ENCODE results near the gene RAB27B.

RAB27B gene

GRCh38 chr18:54916507-54916906 lies 88.2 kb downstream of the RAB27B start:
- no peak for DNase-seq

GRCh38 chr18:54918060-54918459 lies 89.8 kb downstream of the RAB27B start:
- DNase-seq = no peak

DNA sequence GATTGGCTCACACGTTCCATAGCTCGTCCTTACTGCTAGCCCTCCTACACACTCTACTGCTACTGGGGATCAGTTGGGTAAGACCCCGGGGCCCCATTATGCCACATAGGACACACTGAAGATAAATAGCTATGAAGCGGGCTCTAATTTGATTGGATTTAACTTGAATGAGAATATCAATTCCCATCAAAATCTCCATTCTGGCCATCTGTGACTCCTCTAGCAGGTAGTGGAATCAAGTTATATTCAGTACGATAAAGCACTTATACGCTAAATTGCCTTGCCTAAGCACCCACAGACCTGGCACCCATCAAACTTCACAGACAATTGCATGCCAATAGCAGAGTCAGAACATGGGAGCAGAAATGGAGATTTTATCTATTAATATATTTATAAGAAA lies 91.1 kb downstream of the RAB27B start:
- DNase-seq = no peak

DNA sequence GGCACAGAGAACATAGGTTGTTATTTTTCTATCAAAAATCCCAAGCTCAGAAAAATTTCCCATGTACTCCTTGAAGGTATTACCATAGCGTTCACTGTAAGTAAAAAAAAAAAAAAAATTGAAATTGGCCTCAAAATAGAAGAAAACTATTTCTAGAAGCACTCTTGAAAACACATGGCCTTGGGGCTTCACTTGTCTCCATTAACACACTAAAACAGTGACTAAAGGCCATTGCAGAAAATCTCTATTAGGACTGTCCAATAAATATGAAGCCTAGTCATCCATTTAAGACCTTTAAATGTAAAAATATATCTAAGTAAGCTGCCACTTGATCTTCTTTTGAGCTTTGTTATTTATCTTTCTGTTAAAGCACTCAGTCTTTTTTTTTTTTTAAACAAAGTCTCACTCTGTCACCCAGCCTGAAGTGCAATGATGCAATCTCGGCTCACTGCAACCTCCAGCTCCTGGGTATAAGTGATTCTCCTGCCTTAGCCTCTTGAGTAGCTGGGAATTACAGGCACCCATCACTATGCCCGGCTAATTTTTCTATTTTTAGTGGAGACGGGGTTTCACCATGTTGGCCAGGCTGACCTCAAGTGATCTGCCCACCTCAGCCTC lies 95.2 kb downstream of the RAB27B start:
- DNase-seq = no peak

DNA sequence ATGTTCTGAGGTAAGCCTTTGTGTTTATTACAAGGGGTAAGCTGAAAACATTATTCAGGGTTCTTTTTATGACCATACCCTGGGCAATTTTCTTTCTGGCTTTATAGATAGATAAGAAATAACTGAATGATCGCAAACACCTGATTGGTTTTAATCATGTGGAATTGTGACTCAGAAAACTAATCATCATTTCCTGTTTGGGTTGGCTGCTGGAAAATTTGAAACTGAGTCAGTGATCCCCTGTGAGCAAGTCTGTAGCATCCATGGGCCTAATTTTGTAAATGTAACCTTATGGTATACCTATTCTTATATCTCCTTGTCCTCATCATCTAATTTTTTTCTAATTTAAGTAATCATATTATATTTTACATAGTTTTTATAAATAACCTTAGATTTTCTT lies 96.7 kb downstream of the RAB27B start:
- no peak for DNase-seq

DNA sequence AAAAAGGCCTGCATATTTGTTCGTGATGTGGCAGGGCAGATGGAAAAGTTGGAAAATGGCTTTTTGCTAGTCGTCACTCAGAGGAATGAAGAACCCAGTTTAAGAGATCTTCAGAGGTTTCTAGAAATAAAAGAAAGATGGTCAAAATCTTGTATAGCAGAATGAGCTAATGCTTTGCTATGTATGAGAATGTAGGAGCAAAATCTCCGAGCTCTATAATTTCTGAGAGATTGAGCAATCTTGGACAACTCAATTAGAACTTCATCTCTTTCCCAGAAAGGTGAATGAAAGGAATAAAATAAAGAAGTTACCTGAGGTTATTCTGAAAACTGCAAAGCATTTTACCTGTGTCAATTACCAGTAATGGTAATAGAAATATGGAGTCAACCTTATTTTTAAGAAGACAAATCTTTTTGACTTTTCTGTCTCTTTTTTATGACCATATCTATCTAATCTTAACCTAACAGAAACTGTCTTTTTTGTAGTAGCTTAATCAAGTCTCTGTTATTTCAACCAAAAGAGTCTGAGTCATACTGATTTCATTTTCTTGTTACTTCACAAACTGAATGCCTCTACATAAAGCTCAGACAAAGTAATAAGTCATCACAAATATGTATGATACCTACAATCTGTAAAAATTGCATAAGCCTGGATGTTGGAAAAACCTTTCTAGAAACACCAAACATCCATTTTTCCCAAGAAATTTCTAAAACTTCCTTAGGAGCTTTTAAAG lies 98.5 kb downstream of the RAB27B start:
- DNase-seq = no peak

GRCh38 chr18:54928236-54928635 lies 100.0 kb downstream of the RAB27B start:
- DNase-seq = no peak

GRCh38 chr18:54931152-54931551 lies 102.9 kb downstream of the RAB27B start:
- no peak for DNase-seq

DNA sequence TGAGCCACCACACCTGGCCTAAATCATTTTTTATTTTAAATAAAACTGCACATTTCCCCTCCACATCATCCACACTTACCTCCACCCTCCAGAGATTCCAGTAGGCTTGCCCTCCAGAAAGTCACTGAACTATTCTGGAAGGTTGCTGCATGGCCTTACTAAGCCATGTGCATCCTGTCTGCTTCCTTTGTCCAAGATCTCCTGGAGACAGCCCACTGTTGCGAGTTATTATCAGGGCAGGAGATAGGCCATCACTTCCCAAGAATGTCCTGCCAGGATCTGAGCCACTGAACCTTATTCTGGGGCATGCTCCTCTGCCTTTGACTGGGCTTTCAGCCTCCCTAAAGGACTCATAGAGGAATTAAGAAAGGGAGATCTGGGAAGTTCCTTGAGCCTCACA lies 104.2 kb downstream of the RAB27B start:
- no peak for DNase-seq

DNA sequence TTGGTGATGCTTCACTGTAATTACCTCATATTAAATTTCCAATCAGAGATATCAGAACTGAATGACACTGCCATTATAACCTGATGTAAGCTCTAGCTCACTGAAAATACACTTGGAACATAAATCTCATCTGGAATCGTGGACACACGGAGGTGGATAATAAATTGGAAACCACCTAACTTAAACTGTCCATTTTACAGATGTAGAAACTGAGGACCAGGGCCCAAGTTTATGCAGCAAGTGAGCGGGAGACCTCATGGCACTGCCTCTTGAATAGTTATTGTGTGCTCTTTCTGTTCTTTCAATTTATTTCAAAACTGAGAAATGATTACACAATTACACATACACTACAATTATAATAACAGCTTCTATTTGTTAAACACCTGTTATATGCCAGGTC lies 110.2 kb downstream of the RAB27B start:
- DNase-seq = no peak

GRCh38 chr18:54939361-54939917 lies 111.2 kb downstream of the RAB27B start:
- DNase-seq = no peak

DNA sequence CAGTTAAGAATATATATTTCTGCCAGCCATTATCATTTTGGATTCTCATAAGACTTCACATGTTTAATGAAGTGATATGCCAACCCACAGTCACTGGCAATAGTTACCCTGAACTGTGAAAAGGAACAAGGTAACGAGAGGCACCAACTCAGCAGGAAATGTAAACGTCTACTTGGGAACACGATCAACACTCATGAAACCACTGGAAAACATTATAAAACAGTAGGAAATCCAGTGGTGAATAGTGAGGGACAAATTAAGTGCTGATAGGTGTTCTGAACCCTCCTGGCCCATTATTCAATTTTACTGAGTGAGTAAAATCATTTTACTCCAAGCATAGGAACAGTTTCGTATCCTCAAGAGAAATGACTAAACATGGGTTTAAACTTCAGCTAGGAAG lies 113.9 kb downstream of the RAB27B start:
- no peak for DNase-seq

DNA sequence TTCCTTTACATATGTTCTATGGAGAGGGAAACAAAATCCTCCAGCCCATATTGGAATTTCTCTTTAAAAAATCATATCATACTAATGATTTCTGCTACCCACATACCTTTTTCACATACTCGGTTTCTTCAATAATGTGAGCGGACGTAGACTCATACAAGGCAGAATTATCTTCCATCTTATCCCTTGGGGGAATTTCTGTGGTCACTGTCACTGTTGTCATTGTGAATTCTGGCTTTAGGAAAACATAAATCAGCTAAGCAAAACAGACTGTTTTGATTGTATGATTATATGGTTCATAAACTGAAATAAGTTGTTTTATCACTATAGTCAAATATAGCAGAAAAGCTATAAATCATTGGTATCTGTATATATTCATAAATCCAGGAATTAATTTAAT lies 114.3 kb downstream of the RAB27B start:
- DNase-seq = no peak

Data from activated CD4-positive, alpha-beta T cell treated with anti-CD3 and anti-CD28 coated beads, Interleukin-2, amount 50 U/mL, for 48 hours (primary cell).